PC-3 (cell line): ENCODE data around the gene TPT1. TPM values are rescaled to one million over a fixed set of nuclear protein-coding genes. Genes with fewer than 3 reads are reported as not detected.
A peak's percentile ranks its signal among the peaks of the same experiment; 100 is the strongest.

ENCODE experiments used
- ATAC-seq: fragments of 200-7000 bp; cut with Tn5 transposase; 2 replicates; pipeline ENCODE4 v1.9.1; 2020; ENCODE audit warnings: mild to moderate bottlenecking, moderate library complexity
- BruUV-seq: library from RNA; stranded (reverse); fragments of 400-500 nt; replicated peaks from 2 replicates; lab custom pipeline; 2021; lab: Mats Ljungman, UMichigan
- CTCF ChIA-PET: fragments of 300-600 bp; sonication (Branson Sonifier 250); formaldehyde crosslinking; loops from one replicate; lab custom pipeline; 2022; ENCODE audit warnings: antibody characterized with exemption; lab: Charles Lee
- POLR2A ChIA-PET: fragments of 300-600 bp; sonication (Branson Sonifier 250); formaldehyde crosslinking; loops from one replicate; lab custom pipeline; 2022; ENCODE audit warnings: antibody characterized with exemption; ENCODE audit not compliant: unreplicated experiment; lab: Charles Lee
- DNase-seq: peaks from one replicate; pipeline ENCODE4 v3.0.0-alpha.2; 2015
- H2AFZ ChIP-seq: fragments of 300-600 bp; sonication (generic); 2 replicates; pipeline ENCODE4 v1.6.0; 2016; ENCODE audit warnings: antibody characterized with exemption, low read length
- H3F3A ChIP-seq: fragments of 300-600 bp; sonication (generic); one replicate; pipeline ENCODE4 v1.6.0; 2017; ENCODE audit warnings: antibody characterized with exemption, low read length, control low read depth, mild to moderate bottlenecking; ENCODE audit not compliant: unreplicated experiment
- H3K27ac ChIP-seq: fragments of 300-600 bp; sonication (generic); 2 replicates; pipeline ENCODE4 v1.5.1; 2016; ENCODE audit warnings: mild to moderate bottlenecking, low read length
- H3K27me3 ChIP-seq: fragments of 300-600 bp; sonication (generic); 2 replicates; pipeline ENCODE4 v1.6.1; 2016; ENCODE audit warnings: low read length, mixed read lengths
- H3K36me3 ChIP-seq: fragments of 300-600 bp; sonication (generic); 2 replicates; pipeline ENCODE4 v1.6.1; 2016; ENCODE audit warnings: low read depth, mixed run types, low read length, mixed read lengths
- H3K4me1 ChIP-seq: fragments of 300-600 bp; sonication (generic); 2 replicates; pipeline ENCODE4 v1.5.1; 2016; ENCODE audit warnings: low read length; ENCODE audit not compliant: insufficient read depth
- H3K4me2 ChIP-seq: fragments of 300-600 bp; sonication (generic); 2 replicates; pipeline ENCODE4 v1.6.0; 2016; ENCODE audit warnings: low read length
- H3K4me3 ChIP-seq: fragments of 300-600 bp; sonication (generic); 2 replicates; pipeline ENCODE4 v1.5.1; 2016; ENCODE audit warnings: mild to moderate bottlenecking, low read length, mixed read lengths
- H3K79me2 ChIP-seq: fragments of 300-600 bp; sonication (generic); 2 replicates; pipeline ENCODE4 v1.6.1; 2017; ENCODE audit warnings: low read length, mixed read lengths
- H3K9ac ChIP-seq: fragments of 300-600 bp; sonication (generic); 2 replicates; pipeline ENCODE4 v1.6.0; 2016; ENCODE audit warnings: mild to moderate bottlenecking, low read length
- H3K9me2 ChIP-seq: fragments of 300-600 bp; sonication (generic); replicated peaks from 2 replicates; pipeline ENCODE4 v1.6.1; 2016; ENCODE audit warnings: mixed run types, low read length, mixed read lengths
- H3K9me3 ChIP-seq: fragments of 300-600 bp; sonication (generic); 2 replicates; pipeline ENCODE4 v1.6.1; 2016; ENCODE audit warnings: low read length, mixed read lengths
- H4K20me1 ChIP-seq: fragments of 300-600 bp; sonication (generic); 2 replicates; pipeline ENCODE4 v1.6.1; 2016; ENCODE audit warnings: low read length, mixed read lengths
- CTCF ChIP-seq: fragments of 300-600 bp; sonication (generic); conservative IDR thresholded peaks from 2 replicates; pipeline ENCODE4 v1.5.1; 2017; ENCODE audit warnings: antibody characterized with exemption, low read depth, mild to moderate bottlenecking, low read length
- EZH2 ChIP-seq: fragments of 300-600 bp; sonication (generic); IDR thresholded peaks from one replicate; pipeline ENCODE4 v1.6.1; 2017; ENCODE audit warnings: antibody characterized with exemption, mild to moderate bottlenecking, low read length; ENCODE audit not compliant: unreplicated experiment
- EZH2phosphoT487 ChIP-seq: fragments of 300-600 bp; sonication (generic); IDR thresholded peaks from 2 replicates; pipeline ENCODE4 v1.6.1; 2018; ENCODE audit warnings: mild to moderate bottlenecking, antibody characterized with exemption, low read length, borderline replicate concordance
- intact Hi-C: fragments of 100-400 bp; cut with micrococcal nuclease; formaldehyde crosslinking; loops from 2 replicates; pipeline ENCODE4 v1.9.0; 2023
- total RNA-seq: library from RNA; depleted of rRNA; stranded (reverse); fragments of >200 nt; gene quantifications from 2 replicates; pipeline ENCODE4 v1.2.3, GENCODE V29; 2014

TPT1 gene
- total RNA-seq, 1 experiment from 2014 or later: 982 TPM

GRCh38 chr13:45310341-45311131 lies 30.4 kb downstream of the TPT1 start:
- peaks cover 12% of the 10 kb centered on the region for H3K4me1 ChIP-seq

DNA sequence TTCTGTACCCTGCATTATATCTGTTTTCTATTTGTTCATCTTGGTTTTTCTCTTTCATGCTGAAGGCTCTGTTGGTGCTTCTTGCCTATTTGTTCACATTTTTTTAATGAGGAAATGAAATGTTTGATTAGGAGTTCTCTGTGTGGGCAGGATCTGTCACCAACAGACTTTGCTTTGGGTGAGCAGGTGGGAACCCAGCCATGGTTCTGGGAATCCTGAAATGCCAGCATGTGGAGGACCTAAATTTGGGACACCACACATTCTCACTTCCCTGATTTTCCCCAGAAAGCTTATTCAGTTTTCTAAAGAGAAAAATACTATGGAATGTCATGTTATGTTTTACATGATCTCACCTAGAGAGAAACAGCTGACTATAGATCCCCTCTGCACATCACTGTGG lies 34.0 kb downstream of the TPT1 start:
- intact Hi-C loops: loop anchor here (10.0 kb wide), 1 partner anchor 832 kb away; no protein-coding TSS in a partner anchor
- Histone ChIP-seq H3K9ac (no peak overlapping the region), H3K9me3 (no peaks in the 10 kb centered on the region), H3K4me2 (no peak overlapping the region), H3F3A (no peaks in the 10 kb centered on the region), H3K79me2 (no peaks in the 10 kb centered on the region), H2AFZ (no peak overlapping the region), H3K4me3 (no peak overlapping the region), H3K9me2 (no peaks in the 10 kb centered on the region), H3K36me3 (no peaks in the 10 kb centered on the region; the same call in 1 of the 2 replicates), H3K27me3 (no peaks in the 10 kb centered on the region), H3K27ac (no peak overlapping the region), H3K4me1 (peaks cover 12% of the 10 kb centered on the region), H4K20me1 (no peaks in the 10 kb centered on the region)
- no peak for DNase-seq
- TF ChIP-seq CTCF (no peak), EZH2 (no peak), EZH2phosphoT487 (no peak)
- CTCF ChIA-PET: no interaction called here
- POLR2A ChIA-PET: no interaction called here
- BruUV-seq: no TSS peak
- no peak for ATAC-seq

More at GRCh38 chr13:45310341-45311131, 30.4 kb downstream of the TPT1 start:
- DNase-seq: no peak
- H3K9me3 ChIP-seq: no peaks in the 10 kb centered on the region
- BruUV-seq: no TSS peak
- no peaks in the 10 kb centered on the region for H3K9me2 ChIP-seq
- no peak overlapping the region for H3K9ac ChIP-seq
- H2AFZ ChIP-seq: peak overlapping the region; percentile 89
- ATAC-seq: no peak
- H3F3A ChIP-seq: no peaks in the 10 kb centered on the region
- no peaks in the 10 kb centered on the region for H4K20me1 ChIP-seq
- peak overlapping the region; percentile 66 for H3K4me3 ChIP-seq
- no peaks in the 10 kb centered on the region for H3K79me2 ChIP-seq
- no peak overlapping the region for H3K27ac ChIP-seq
- no peaks in the 10 kb centered on the region for H3K27me3 ChIP-seq
- intact Hi-C loops: no loop called here
- H3K36me3 ChIP-seq: no peaks in the 10 kb centered on the region; the same call in 1 of the 2 replicates
- TF ChIP-seq CTCF (no peak), EZH2 (no peak), EZH2phosphoT487 (no peak)
- CTCF ChIA-PET: no interaction called here
- peak overlapping the region; percentile 90 for H3K4me2 ChIP-seq
- POLR2A ChIA-PET: no interaction called here

DNA sequence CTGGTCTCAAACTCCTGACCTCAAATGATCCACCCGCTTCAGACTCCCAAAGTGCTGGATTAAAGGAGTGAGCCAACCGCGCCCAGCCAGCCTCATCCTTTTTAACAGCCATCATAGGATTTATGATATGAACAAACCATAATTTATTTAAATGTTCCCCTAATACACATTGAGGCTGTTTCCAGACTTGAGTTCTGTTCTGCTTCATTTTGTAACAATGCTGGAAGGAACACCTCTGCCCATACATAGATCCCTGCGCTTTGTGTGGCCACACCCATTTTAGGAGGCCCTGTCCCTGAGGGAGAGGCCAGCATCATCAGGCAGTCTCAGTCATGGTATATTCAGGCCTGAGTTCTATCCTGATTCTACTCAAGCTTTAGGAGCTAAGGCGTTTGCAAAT lies 35.9 kb downstream of the TPT1 start:
- H3K27me3 ChIP-seq: no peaks in the 10 kb centered on the region
- ChIA-PET POLR2A (no interaction called here), CTCF (no interaction called here)
- H3K27ac ChIP-seq: no peak overlapping the region
- peaks cover 5% of the 10 kb centered on the region; the same call in 1 of the 2 replicates for H3K4me1 ChIP-seq
- no peak overlapping the region for H3K9ac ChIP-seq
- intact Hi-C loops: loop anchor here (10.0 kb wide), 1 partner anchor 830 kb away; no protein-coding TSS in a partner anchor
- H3K9me3 ChIP-seq: no peaks in the 10 kb centered on the region
- BruUV-seq: no TSS peak
- no peak overlapping the region for H2AFZ ChIP-seq
- no peaks in the 10 kb centered on the region for H3K9me2 ChIP-seq
- no peak for ATAC-seq
- TF ChIP-seq EZH2phosphoT487 (no peak), EZH2 (no peak), CTCF (no peak)
- H3K4me2 ChIP-seq: no peak overlapping the region
- no peak for DNase-seq
- H3F3A ChIP-seq: no peaks in the 10 kb centered on the region
- H3K36me3 ChIP-seq: no peaks in the 10 kb centered on the region; the same call in 1 of the 2 replicates
- H4K20me1 ChIP-seq: no peaks in the 10 kb centered on the region
- H3K4me3 ChIP-seq: no peak overlapping the region
- no peaks in the 10 kb centered on the region for H3K79me2 ChIP-seq
